A673 (cell line): ENCODE results near the gene TGM6. TPM values are rescaled to one million over a fixed set of nuclear protein-coding genes. Genes with fewer than 3 reads are reported as not detected.

Experiments
- BruUV-seq: library from RNA; stranded (reverse); fragments of 400-500 nt; replicated peaks from 2 replicates; lab custom pipeline; 2021; lab: Mats Ljungman, UMichigan
- CTCF ChIA-PET: fragments of 300-600 bp; sonication (Branson Sonifier 250); formaldehyde crosslinking; loops from one replicate; lab custom pipeline; 2022; ENCODE audit warnings: antibody characterized with exemption; lab: Charles Lee
- POLR2A ChIA-PET: fragments of 300-600 bp; sonication (Branson Sonifier 250); formaldehyde crosslinking; loops from one replicate; lab custom pipeline; 2022; ENCODE audit warnings: antibody characterized with exemption; ENCODE audit not compliant: low non-redundant PET; lab: Charles Lee
- DNase-seq: peaks from one replicate; pipeline ENCODE4 v3.0.0-alpha.2; 2015; ENCODE audit warnings: low spot score
- H3K27ac ChIP-seq: fragments of 200-600 bp; sonication (generic); 2 replicates; pipeline ENCODE4 v1.5.1; 2016; ENCODE audit warnings: mixed run types, low read depth, mild to moderate bottlenecking, mixed read lengths, antibody characterized with exemption, low read length; ENCODE audit not compliant: poor library complexity, severe bottlenecking
- H3K27me3 ChIP-seq: fragments of 200-600 bp; sonication (generic); replicated peaks from 2 replicates; pipeline ENCODE4 v1.6.1; 2017; ENCODE audit warnings: mixed run types, low read depth, mild to moderate bottlenecking, mixed read lengths, antibody characterized with exemption, low read length; ENCODE audit not compliant: insufficient read depth, poor library complexity
- H3K36me3 ChIP-seq: fragments of 200-600 bp; sonication (generic); 2 replicates; pipeline ENCODE4 v1.6.1; 2016; ENCODE audit warnings: mixed run types, mild to moderate bottlenecking, mixed read lengths, antibody characterized with exemption, low read length; ENCODE audit not compliant: insufficient read depth, poor library complexity, severe bottlenecking
- H3K4me1 ChIP-seq: fragments of 200-600 bp; sonication (generic); 2 replicates; pipeline ENCODE4 v1.6.1; 2017; ENCODE audit warnings: mixed run types, mild to moderate bottlenecking, mixed read lengths, antibody characterized with exemption, low read length; ENCODE audit not compliant: insufficient read depth, poor library complexity, severe bottlenecking
- H3K4me3 ChIP-seq: fragments of 200-600 bp; sonication (generic); 2 replicates; pipeline ENCODE4 v1.5.1; 2016; ENCODE audit warnings: low read depth, mixed run types, mild to moderate bottlenecking, mixed read lengths, low read length; ENCODE audit not compliant: poor library complexity, severe bottlenecking
- H3K9me3 ChIP-seq: fragments of 200-600 bp; sonication (generic); 2 replicates; pipeline ENCODE4 v1.6.1; 2016; ENCODE audit warnings: mixed run types, low read depth, mild to moderate bottlenecking, mixed read lengths, antibody characterized with exemption, low read length; ENCODE audit not compliant: poor library complexity, severe bottlenecking
- EZH2 ChIP-seq: fragments of 200-600 bp; sonication (generic); IDR thresholded peaks from 2 replicates; pipeline ENCODE4 v1.6.1; 2017; ENCODE audit warnings: borderline replicate concordance, low read depth, mild to moderate bottlenecking, mixed read lengths, antibody characterized with exemption, low read length; ENCODE audit not compliant: poor library complexity, severe bottlenecking
- intact Hi-C: fragments of 100-400 bp; cut with micrococcal nuclease; formaldehyde crosslinking; loops from one replicate; pipeline ENCODE4 v1.10.0; 2022; ENCODE audit not compliant: unreplicated experiment
- total RNA-seq: library from RNA; stranded (reverse); gene quantifications from 2 replicates; pipeline ENCODE4 v1.2.3, GENCODE V29; 2021
- TF ChIP-seq, protein P1 (sequence below): fragments of 300-800, 200-600 bp; sonication (generic); conservative IDR thresholded peaks from 2 replicates; pipeline ENCODE4 v1.5.1; 2017; ENCODE audit warnings: low read depth, mild to moderate bottlenecking, antibody characterized with exemption, low read length, moderate library complexity, mixed read lengths

The TGM6 gene
- total RNA-seq, 1 experiment from 2014 or later = not detected

DNA sequence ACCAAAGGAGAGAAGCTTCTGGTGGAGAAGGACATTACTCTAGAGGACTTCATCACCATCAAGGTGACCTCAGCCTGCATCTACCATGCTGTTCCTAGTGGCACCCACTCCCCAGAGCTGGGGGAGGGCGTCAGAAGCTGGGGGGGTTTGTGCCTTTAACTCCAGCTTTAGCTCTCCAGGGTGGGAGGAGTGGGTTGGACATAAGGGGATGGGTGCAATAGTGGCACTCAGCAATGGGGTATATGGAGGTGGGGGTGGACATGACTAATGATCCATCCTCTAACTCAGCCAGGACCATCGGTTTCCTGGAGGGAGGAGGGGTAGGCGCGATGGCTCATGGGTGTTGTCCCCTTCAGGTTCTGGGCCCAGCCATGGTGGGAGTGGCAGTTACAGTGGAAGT lies 49.8 kb downstream of the TGM6 start:
- ChIA-PET POLR2A (no interaction called here), CTCF (interaction anchor here (0.6 kb wide), 1 partner anchor 54 kb away, joined by 5 read pairs; no protein-coding TSS in a partner anchor)
- no peaks in the 10 kb centered on the region for H3K9me3 ChIP-seq
- no TSS peak for BruUV-seq
- H3K4me3 ChIP-seq = no peak overlapping the region
- intact Hi-C loops = no loop called here
- H3K4me1 ChIP-seq = no peaks in the 10 kb centered on the region
- peaks cover 10% of the 10 kb centered on the region for H3K27me3 ChIP-seq
- TF ChIP-seq, protein P1, sequence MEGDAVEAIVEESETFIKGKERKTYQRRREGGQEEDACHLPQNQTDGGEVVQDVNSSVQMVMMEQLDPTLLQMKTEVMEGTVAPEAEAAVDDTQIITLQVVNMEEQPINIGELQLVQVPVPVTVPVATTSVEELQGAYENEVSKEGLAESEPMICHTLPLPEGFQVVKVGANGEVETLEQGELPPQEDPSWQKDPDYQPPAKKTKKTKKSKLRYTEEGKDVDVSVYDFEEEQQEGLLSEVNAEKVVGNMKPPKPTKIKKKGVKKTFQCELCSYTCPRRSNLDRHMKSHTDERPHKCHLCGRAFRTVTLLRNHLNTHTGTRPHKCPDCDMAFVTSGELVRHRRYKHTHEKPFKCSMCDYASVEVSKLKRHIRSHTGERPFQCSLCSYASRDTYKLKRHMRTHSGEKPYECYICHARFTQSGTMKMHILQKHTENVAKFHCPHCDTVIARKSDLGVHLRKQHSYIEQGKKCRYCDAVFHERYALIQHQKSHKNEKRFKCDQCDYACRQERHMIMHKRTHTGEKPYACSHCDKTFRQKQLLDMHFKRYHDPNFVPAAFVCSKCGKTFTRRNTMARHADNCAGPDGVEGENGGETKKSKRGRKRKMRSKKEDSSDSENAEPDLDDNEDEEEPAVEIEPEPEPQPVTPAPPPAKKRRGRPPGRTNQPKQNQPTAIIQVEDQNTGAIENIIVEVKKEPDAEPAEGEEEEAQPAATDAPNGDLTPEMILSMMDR = no peak
- no peak for TF ChIP-seq EZH2
- no peak overlapping the region for H3K27ac ChIP-seq
- DNase-seq = no peak
- H3K36me3 ChIP-seq = no peaks in the 10 kb centered on the region

DNA sequence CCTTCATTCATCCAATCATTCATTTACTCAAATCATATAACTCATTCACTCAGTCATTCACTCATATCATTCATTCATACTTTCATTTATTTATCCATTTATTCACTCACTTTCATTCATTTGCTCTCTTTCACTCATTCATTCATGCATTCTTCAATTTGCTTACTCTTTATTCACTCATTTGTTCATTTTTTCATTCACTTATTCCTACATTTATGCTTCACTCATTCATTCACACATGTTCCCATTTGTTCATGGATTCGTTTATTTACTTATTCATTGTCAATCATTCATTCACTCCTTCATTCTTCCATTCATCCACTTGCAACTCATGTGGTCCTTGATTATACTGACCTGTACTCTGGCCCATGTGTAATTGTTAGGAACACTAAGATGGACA lies 50.5 kb downstream of the TGM6 start:
- Histone ChIP-seq H3K9me3 (no peaks in the 10 kb centered on the region), H3K36me3 (no peaks in the 10 kb centered on the region), H3K4me3 (no peak overlapping the region), H3K27me3 (peaks cover 10% of the 10 kb centered on the region), H3K27ac (no peak overlapping the region), H3K4me1 (no peaks in the 10 kb centered on the region)
- BruUV-seq = no TSS peak
- DNase-seq = no peak
- TF ChIP-seq, protein P1 = no peak
- TF ChIP-seq EZH2 = no peak
- ChIA-PET POLR2A (no interaction called here), CTCF (no interaction called here)
- intact Hi-C loops = no loop called here

DNA sequence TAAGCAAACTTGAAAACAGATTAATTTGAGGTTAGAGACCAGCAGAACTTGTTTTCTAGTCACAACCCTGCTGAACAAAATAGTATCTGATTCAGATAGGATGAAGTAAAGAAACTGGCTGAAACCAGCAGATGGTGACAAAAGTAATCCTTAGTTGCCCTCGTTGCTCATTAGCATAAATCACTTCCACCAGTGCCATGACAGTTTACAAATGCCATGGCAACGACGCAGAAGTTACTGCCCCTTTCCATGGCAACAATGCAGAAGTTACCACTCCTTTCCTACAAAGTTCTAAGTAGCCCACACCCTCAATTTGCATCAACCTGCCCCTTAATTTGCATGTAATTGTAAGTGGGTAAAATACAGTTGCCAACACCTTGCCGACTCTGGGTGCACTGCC lies 66.1 kb downstream of the TGM6 start:
- CTCF ChIA-PET = no interaction called here
- no peak overlapping the region for H3K27ac ChIP-seq
- no peaks in the 10 kb centered on the region for H3K27me3 ChIP-seq
- POLR2A ChIA-PET = no interaction called here
- no peak overlapping the region for H3K4me3 ChIP-seq
- H3K4me1 ChIP-seq = no peaks in the 10 kb centered on the region
- BruUV-seq = no TSS peak
- no peaks in the 10 kb centered on the region for H3K36me3 ChIP-seq
- TF ChIP-seq, protein P1 = no peak
- TF ChIP-seq EZH2 = no peak
- DNase-seq = no peak
- intact Hi-C loops = no loop called here
- no peaks in the 10 kb centered on the region for H3K9me3 ChIP-seq
